Keratinocyte (primary cell): ENCODE results near the gene DDX39B. TPM values are rescaled to one million over a fixed set of nuclear protein-coding genes. Genes with fewer than 3 reads are reported as not detected.
"Not testable (repeated sequence)": the region's sequence is repeated elsewhere in the genome, so short reads cannot be mapped to it uniquely, and the experiment has no call there.

ENCODE experiments used
- DNase-seq: peaks from one replicate; pipeline ENCODE4 v3.0.0-alpha.2; 2011; ENCODE audit warnings: low read depth, missing footprints, low spot score
- FAIRE-seq: peaks from 2 replicates; lab custom pipeline; 2011; peaks lifted over from hg19 to GRCh38; lab: Jason Lieb, UNC
- H2AFZ ChIP-seq: 2 replicates; pipeline ENCODE4 v1.6.0; 2012; ENCODE audit warnings: low read length, control low read depth, inconsistent platforms; ENCODE audit not compliant: control insufficient read depth
- H3K27ac ChIP-seq: 2 replicates; pipeline ENCODE4 v1.5.1; 2011; ENCODE audit warnings: low read length; ENCODE audit not compliant: control insufficient read depth, insufficient read depth
- H3K27me3 ChIP-seq: 3 replicates; pipeline ENCODE4 v1.6.0; 2011; ENCODE audit warnings: low read length; ENCODE audit not compliant: control insufficient read depth, insufficient read depth; ENCODE audit errors: extremely low read depth
- H3K36me3 ChIP-seq, 2 experiments: 2 replicates in 1 of 2; 3 replicates in 1 of 2; pipeline ENCODE4 v1.5.1; 2011; ENCODE audit warnings: low read length in 2 of 2, mild to moderate bottlenecking in 1 of 2; ENCODE audit not compliant: control insufficient read depth in 2 of 2, insufficient read depth in 2 of 2; ENCODE audit errors: extremely low read depth in 1 of 2
- H3K4me1 ChIP-seq: 3 replicates; pipeline ENCODE4 v1.5.1; 2011; ENCODE audit warnings: low read length; ENCODE audit not compliant: control insufficient read depth, insufficient read depth; ENCODE audit errors: extremely low read depth
- H3K4me2 ChIP-seq: 3 replicates; pipeline ENCODE4 v1.6.0; 2011; ENCODE audit warnings: low read depth, low read length; ENCODE audit not compliant: control insufficient read depth, insufficient read depth; ENCODE audit errors: extremely low read depth
- H3K4me3 ChIP-seq, 3 experiments: fragments of 200-600 bp in 1 of 3; sonication (generic) in 1 of 3; 2 replicates in 2 of 3; 3 replicates in 1 of 3; pipeline ENCODE4 v1.5.1; 2011 to 2016; ENCODE audit warnings: low read length in 3 of 3, mild to moderate bottlenecking in 3 of 3, control low read depth in 2 of 3, inconsistent platforms in 1 of 3, low read depth in 1 of 3, mixed read lengths in 1 of 3, mixed run types in 1 of 3, moderate library complexity in 1 of 3; ENCODE audit not compliant: control insufficient read depth in 2 of 3, insufficient read depth in 2 of 3; ENCODE audit errors: extremely low read depth in 1 of 3
- H3K79me2 ChIP-seq: 2 replicates; pipeline ENCODE4 v1.6.0; 2012; ENCODE audit warnings: low read length; ENCODE audit not compliant: control insufficient read depth, insufficient read depth
- H3K9ac ChIP-seq: 3 replicates; pipeline ENCODE4 v1.6.0; 2011; ENCODE audit warnings: low read length; ENCODE audit not compliant: control insufficient read depth, insufficient read depth; ENCODE audit errors: extremely low read depth
- H3K9me1 ChIP-seq: 3 replicates; pipeline ENCODE4 v1.6.0; 2011; ENCODE audit warnings: low read length; ENCODE audit not compliant: control insufficient read depth, insufficient read depth; ENCODE audit errors: extremely low read depth
- H3K9me3 ChIP-seq: 2 replicates; pipeline ENCODE4 v1.5.1; 2012; ENCODE audit warnings: low read depth, low read length; ENCODE audit not compliant: control insufficient read depth
- H4K20me1 ChIP-seq: 3 replicates; pipeline ENCODE4 v1.6.0; 2011; ENCODE audit warnings: low read length; ENCODE audit not compliant: control insufficient read depth, insufficient read depth; ENCODE audit errors: extremely low read depth
- EZH2 ChIP-seq: IDR thresholded peaks from one replicate; pipeline ENCODE4 v1.6.1; 2012; ENCODE audit warnings: inconsistent platforms, mild to moderate bottlenecking, low read length, moderate library complexity
- dilution Hi-C: fragments of 300-500 bp; cut with MboI; formaldehyde crosslinking; loops from one replicate; pipeline ENCODE4 v1.7.0; 2020; ENCODE audit warnings: low sequenced_read_pairs; ENCODE audit not compliant: extremely low pct_ligation_motif_present
- polyA plus RNA-seq, 5 experiments: library from polyadenylated mRNA; depleted of rRNA in 3 of 5; stranded (reverse) in 3 of 5; stranded (forward) in 1 of 5; unstranded in 1 of 5; fragments of >200 nt; gene quantifications; 1 replicate in 1 of 5; 2 replicates in 3 of 5; 3 replicates in 1 of 5; pipeline versions ENCODE4 v1.2.1 to v1.2.3, GENCODE V29; 2011 to 2012; ENCODE audit warnings: missing spikeins in 2 of 5, low read depth in 1 of 5, low replicate concordance in 1 of 5
- TF ChIP-seq, protein P1 (sequence below), 3 experiments: IDR thresholded peaks in 1 of 3; conservative IDR thresholded peaks in 1 of 3; optimal IDR thresholded peaks in 1 of 3; 2 replicates in 2 of 3; 3 replicates in 1 of 3; pipeline versions ENCODE3 to v1.5.1; 2011; ENCODE audit warnings: low read length in 3 of 3, mild to moderate bottlenecking in 3 of 3, moderate library complexity in 2 of 3, control low read depth in 1 of 3, inconsistent platforms in 1 of 3; ENCODE audit not compliant: insufficient read depth in 2 of 3; ENCODE audit errors: extremely low read depth in 1 of 3

The DDX39B gene
- polyA plus RNA-seq, 1 donor (not counting 4 experiments of a cell fraction or from before 2014, with no cell fraction given): 314 TPM

DNA sequence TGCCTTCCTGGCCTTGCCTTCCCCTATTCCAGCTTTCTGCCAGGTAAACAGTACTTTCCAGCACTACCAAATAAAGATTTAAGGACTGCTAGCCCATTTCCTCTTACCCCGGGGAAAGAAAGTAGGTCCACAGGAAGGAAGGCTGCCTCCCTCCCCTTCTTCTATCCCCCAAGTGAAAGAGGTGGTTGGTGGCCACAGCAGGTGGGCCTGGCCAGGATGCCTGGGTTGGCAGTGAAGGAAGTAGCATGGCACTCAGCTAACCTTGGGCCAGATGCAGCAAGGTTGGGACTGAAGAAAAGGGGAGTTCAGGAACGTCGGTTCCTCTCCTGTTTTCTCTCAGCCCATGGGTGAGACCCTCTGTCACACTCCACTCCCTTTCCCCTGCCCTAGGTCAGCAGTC, 14.5 kb upstream of the DDX39B start:
- no peak overlapping the region for H3K9ac ChIP-seq
- FAIRE-seq: no peak
- TF ChIP-seq, protein P1, sequence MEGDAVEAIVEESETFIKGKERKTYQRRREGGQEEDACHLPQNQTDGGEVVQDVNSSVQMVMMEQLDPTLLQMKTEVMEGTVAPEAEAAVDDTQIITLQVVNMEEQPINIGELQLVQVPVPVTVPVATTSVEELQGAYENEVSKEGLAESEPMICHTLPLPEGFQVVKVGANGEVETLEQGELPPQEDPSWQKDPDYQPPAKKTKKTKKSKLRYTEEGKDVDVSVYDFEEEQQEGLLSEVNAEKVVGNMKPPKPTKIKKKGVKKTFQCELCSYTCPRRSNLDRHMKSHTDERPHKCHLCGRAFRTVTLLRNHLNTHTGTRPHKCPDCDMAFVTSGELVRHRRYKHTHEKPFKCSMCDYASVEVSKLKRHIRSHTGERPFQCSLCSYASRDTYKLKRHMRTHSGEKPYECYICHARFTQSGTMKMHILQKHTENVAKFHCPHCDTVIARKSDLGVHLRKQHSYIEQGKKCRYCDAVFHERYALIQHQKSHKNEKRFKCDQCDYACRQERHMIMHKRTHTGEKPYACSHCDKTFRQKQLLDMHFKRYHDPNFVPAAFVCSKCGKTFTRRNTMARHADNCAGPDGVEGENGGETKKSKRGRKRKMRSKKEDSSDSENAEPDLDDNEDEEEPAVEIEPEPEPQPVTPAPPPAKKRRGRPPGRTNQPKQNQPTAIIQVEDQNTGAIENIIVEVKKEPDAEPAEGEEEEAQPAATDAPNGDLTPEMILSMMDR (optimal IDR thresholded peaks at IDR 0.05 in 1 of 3, IDR thresholded peaks at IDR 0.05 in 1 of 3, conservative IDR thresholded peaks at IDR 0.05 in 1 of 3; ENCODE audit: extremely low read depth in 1 of 3, insufficient read depth in 2 of 3, low read length in 3 of 3): no peak
- no peak for TF ChIP-seq EZH2
- H3K27me3 ChIP-seq: no peaks in the 10 kb centered on the region
- H3K27ac ChIP-seq: no peak overlapping the region
- peaks cover 12% of the 10 kb centered on the region for H3K4me1 ChIP-seq
- H3K79me2 ChIP-seq: no peaks in the 10 kb centered on the region
- H3K36me3 ChIP-seq: peaks cover 10 to 15% of the 10 kb centered on the region in 2 experiments
- dilution Hi-C loops: no loop called here
- no peaks in the 10 kb centered on the region for H3K9me1 ChIP-seq
- H2AFZ ChIP-seq: no peak overlapping the region
- DNase-seq: no peak
- H3K4me3 ChIP-seq: no peak overlapping the region
- no peaks in the 10 kb centered on the region for H4K20me1 ChIP-seq
- no peak overlapping the region for H3K4me2 ChIP-seq
- H3K9me3 ChIP-seq: no peaks in the 10 kb centered on the region

DNA sequence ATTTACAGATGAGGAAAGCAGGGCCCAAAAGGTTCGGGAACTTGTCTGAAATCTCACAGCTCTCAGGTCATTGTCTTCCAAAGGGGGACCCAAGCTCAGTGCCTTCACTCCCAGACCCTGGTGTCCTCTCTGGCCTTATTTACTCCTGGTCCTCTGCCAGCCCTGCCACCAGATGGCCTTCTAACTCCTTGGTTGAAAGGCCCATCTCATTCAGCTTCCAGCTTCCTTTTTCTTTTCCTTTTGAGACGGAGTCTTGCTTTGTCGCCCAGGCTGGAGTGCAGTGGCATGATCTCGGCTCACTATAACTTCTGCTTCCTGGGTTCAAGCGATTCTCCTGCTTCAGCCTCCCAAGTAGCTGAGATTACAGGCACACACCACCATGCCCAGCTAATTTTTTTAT, 9.6 kb upstream of the DDX39B start:
- peaks cover 12 to 13% of the 10 kb centered on the region in 2 experiments for H3K36me3 ChIP-seq
- H3K9ac ChIP-seq, FAIRE-seq: not testable (repeated sequence)

More for the DNA sequence above, 9.6 kb upstream of the DDX39B start:
- H3K4me1 ChIP-seq, DNase-seq, H3K4me3 ChIP-seq, H3K9me1 ChIP-seq, H3K4me2 ChIP-seq, dilution Hi-C loops, H2AFZ ChIP-seq, H4K20me1 ChIP-seq, H3K27me3 ChIP-seq, H3K27ac ChIP-seq, H3K9me3 ChIP-seq: not testable (repeated sequence)
- H3K79me2 ChIP-seq: peaks cover 15% of the 10 kb centered on the region
- TF ChIP-seq, protein P1 (optimal IDR thresholded peaks at IDR 0.05 in 1 of 3, IDR thresholded peaks at IDR 0.05 in 1 of 3, conservative IDR thresholded peaks at IDR 0.05 in 1 of 3; ENCODE audit: extremely low read depth in 1 of 3, insufficient read depth in 2 of 3, low read length in 3 of 3): peak in 2 of 3 experiments; percentile 16 to 51
